Neural cell (in vitro differentiated cells): Measurements from ENCODE around the gene RCVRN. TPM values are rescaled to one million over a fixed set of nuclear protein-coding genes. Genes with fewer than 3 reads are reported as not detected.

Source experiments
- H2AFZ ChIP-seq: fragments of 200-600, 300-800 bp; sonication (generic), shearing (Covaris generic); 2 replicates; pipeline ENCODE4 v1.6.0; 2014; ENCODE audit warnings: low read depth, mild to moderate bottlenecking, antibody characterized with exemption, low read length, moderate library complexity
- H3F3A ChIP-seq: fragments of 200-600 bp; shearing (Covaris generic); 2 replicates; pipeline ENCODE4 v1.6.1; 2016; ENCODE audit warnings: mild to moderate bottlenecking, moderate library complexity, mixed read lengths, antibody characterized with exemption, low read length; ENCODE audit not compliant: insufficient read depth, poor library complexity, severe bottlenecking
- H3K27ac ChIP-seq: fragments of 200-600, 300-800 bp; sonication (generic), shearing (Covaris generic); 2 replicates; pipeline ENCODE4 v1.5.1; 2014; ENCODE audit warnings: mild to moderate bottlenecking, low read length, moderate library complexity
- H3K27me3 ChIP-seq: fragments of 300-800, 200-600 bp; sonication (generic), shearing (Covaris generic); 2 replicates; pipeline ENCODE4 v1.6.0; 2014; ENCODE audit warnings: mild to moderate bottlenecking, low read depth, low read length, moderate library complexity; ENCODE audit not compliant: insufficient read depth
- H3K36me3 ChIP-seq: fragments of 300-800, 200-600 bp; sonication (generic), shearing (Covaris generic); 2 replicates; pipeline ENCODE4 v1.5.1; 2014; ENCODE audit warnings: mild to moderate bottlenecking, antibody characterized with exemption, low read length, moderate library complexity; ENCODE audit not compliant: insufficient read depth
- H3K4me2 ChIP-seq: fragments of 300-800, 200-600 bp; sonication (generic), shearing (Covaris generic); 2 replicates; pipeline ENCODE4 v1.6.0; 2014; ENCODE audit warnings: mild to moderate bottlenecking, low read length
- H3K4me3 ChIP-seq: fragments of 300-800, 200-600 bp; sonication (generic), shearing (Covaris generic); 2 replicates; pipeline ENCODE4 v1.5.1; 2014; ENCODE audit warnings: mild to moderate bottlenecking, low read length, moderate library complexity
- H3K79me2 ChIP-seq: fragments of 200-600 bp; shearing (Covaris generic); replicated peaks from 2 replicates; pipeline ENCODE4 v1.6.0; 2014; ENCODE audit warnings: mild to moderate bottlenecking, low read length, moderate library complexity; ENCODE audit not compliant: insufficient read depth
- H3K9ac ChIP-seq: fragments of 300-800, 200-600 bp; sonication (generic), shearing (Covaris generic); 2 replicates; pipeline ENCODE4 v1.6.1; 2016; ENCODE audit warnings: mild to moderate bottlenecking, low read length, mixed read lengths
- H3K9me2 ChIP-seq: fragments of 200-600 bp; shearing (Covaris generic); 2 replicates; pipeline ENCODE4 v1.6.1; 2016; ENCODE audit warnings: mild to moderate bottlenecking, low read length, mixed read lengths; ENCODE audit not compliant: insufficient read depth
- H3K9me3 ChIP-seq: fragments of 200-600, 300-800 bp; sonication (generic), shearing (Covaris generic); 2 replicates; pipeline ENCODE4 v1.6.1; 2016; ENCODE audit warnings: mild to moderate bottlenecking, mixed run types, low read length, moderate library complexity, mixed read lengths
- H4K20me1 ChIP-seq: fragments of 200-600 bp; shearing (Covaris generic); 2 replicates; pipeline ENCODE4 v1.6.1; 2016; ENCODE audit warnings: mild to moderate bottlenecking, mixed run types; ENCODE audit not compliant: insufficient read depth
- CTCF ChIP-seq: fragments of 450-650 bp; IDR thresholded peaks from 2 replicates; pipeline ENCODE4 v1.5.1; 2014; ENCODE audit warnings: antibody characterized with exemption, mild to moderate bottlenecking, moderate library complexity; ENCODE audit not compliant: poor library complexity, severe bottlenecking
- EP300 ChIP-seq: fragments of 450-650 bp; conservative IDR thresholded peaks from 2 replicates; pipeline ENCODE4 v1.6.1; 2014; ENCODE audit warnings: antibody characterized with exemption, mild to moderate bottlenecking, moderate library complexity; ENCODE audit not compliant: poor library complexity, severe bottlenecking
- EZH2 ChIP-seq: fragments of 200-600, 300-800 bp; shearing (Covaris generic), sonication (generic); IDR thresholded peaks from 2 replicates; pipeline ENCODE4 v1.6.1; 2014; ENCODE audit warnings: antibody characterized with exemption, low read length, borderline replicate concordance, mild to moderate bottlenecking; ENCODE audit not compliant: insufficient read depth, poor library complexity, severe bottlenecking
- MXI1 ChIP-seq: fragments of 450-650 bp; conservative IDR thresholded peaks from 2 replicates; pipeline ENCODE4 v1.6.1; 2014; ENCODE audit warnings: antibody characterized with exemption, mild to moderate bottlenecking; ENCODE audit not compliant: poor library complexity, severe bottlenecking
- POLR2AphosphoS5 ChIP-seq: IDR thresholded peaks from 2 replicates; pipeline ENCODE4 v1.6.1; 2012
- RAD21 ChIP-seq: fragments of 450-650 bp; conservative IDR thresholded peaks from 2 replicates; pipeline ENCODE4 v1.6.1; 2014; ENCODE audit warnings: antibody characterized with exemption, mild to moderate bottlenecking, moderate library complexity
- REST ChIP-seq: IDR thresholded peaks from 2 replicates; pipeline ENCODE4 v1.6.1; 2012; ENCODE audit warnings: borderline replicate concordance
- SMC3 ChIP-seq: fragments of 450-650 bp; conservative IDR thresholded peaks from 2 replicates; pipeline ENCODE4 v1.6.1; 2014; ENCODE audit warnings: antibody characterized with exemption, mild to moderate bottlenecking, moderate library complexity; ENCODE audit not compliant: poor library complexity
- TAF1 ChIP-seq: IDR thresholded peaks from 2 replicates; pipeline ENCODE4 v1.6.1; 2012; ENCODE audit warnings: low read depth
- polyA plus RNA-seq: library from polyadenylated mRNA; depleted of rRNA; stranded (reverse); fragments of >200 nt; gene quantifications from 2 replicates; pipeline ENCODE4 v1.2.3, GENCODE V29; 2014

Gene RCVRN
- polyA plus RNA-seq, 1 donor from 2014 or later, result 1.1 TPM

GRCh38 chr17:9913476-9913875 lies 8.4 kb upstream of the RCVRN start:
- H2AFZ ChIP-seq, result no peak overlapping the region
- TF ChIP-seq REST (no peak), CTCF (no peak), TAF1 (no peak), MXI1 (no peak), SMC3 (no peak), POLR2AphosphoS5 (no peak), EZH2 (no peak), RAD21 (no peak), EP300 (no peak)
- no peaks in the 10 kb centered on the region for H3K36me3 ChIP-seq
- H4K20me1 ChIP-seq, result no peaks in the 10 kb centered on the region
- H3K79me2 ChIP-seq, result no peaks in the 10 kb centered on the region
- H3K9me2 ChIP-seq, result no peaks in the 10 kb centered on the region
- no peak overlapping the region for H3K27ac ChIP-seq
- no peaks in the 10 kb centered on the region for H3K9me3 ChIP-seq
- no peaks in the 10 kb centered on the region for H3F3A ChIP-seq
- H3K4me3 ChIP-seq, result no peak overlapping the region
- no peaks in the 10 kb centered on the region for H3K27me3 ChIP-seq
- no peak overlapping the region for H3K4me2 ChIP-seq
- H3K9ac ChIP-seq, result no peak overlapping the region

GRCh38 chr17:9912121-9913099 lies 7.3 kb upstream of the RCVRN start:
- H4K20me1 ChIP-seq, result no peaks in the 10 kb centered on the region
- no peak overlapping the region for H2AFZ ChIP-seq
- H3K36me3 ChIP-seq, result no peaks in the 10 kb centered on the region
- H3K9ac ChIP-seq, result no peak overlapping the region
- H3F3A ChIP-seq, result no peaks in the 10 kb centered on the region
- no peak overlapping the region for H3K27ac ChIP-seq
- TF ChIP-seq POLR2AphosphoS5 (no peak), RAD21 (no peak), EZH2 (no peak), CTCF (no peak), EP300 (no peak), REST (no peak), MXI1 (no peak), TAF1 (no peak), SMC3 (no peak)
- no peaks in the 10 kb centered on the region for H3K9me2 ChIP-seq
- H3K9me3 ChIP-seq, result no peaks in the 10 kb centered on the region
- no peak overlapping the region for H3K4me3 ChIP-seq
- no peaks in the 10 kb centered on the region for H3K79me2 ChIP-seq
- no peaks in the 10 kb centered on the region for H3K27me3 ChIP-seq
- no peak overlapping the region for H3K4me2 ChIP-seq
